Naive thymus-derived CD4-positive, alpha-beta T cell (primary cell): ENCODE data around the gene TMEM59. TPM values are rescaled to one million over a fixed set of nuclear protein-coding genes. Genes with fewer than 3 reads are reported as not detected.
"Not testable (repeated sequence)": the region's sequence is repeated elsewhere in the genome, so short reads cannot be mapped to it uniquely, and the experiment has no call there.

ENCODE experiments used
- ATAC-seq: fragments of 150-1000 bp; cut with Tn5 transposase; 2 replicates; pipeline ENCODE4 v1.10.0; 2021; ENCODE audit warnings: mild to moderate bottlenecking, moderate library complexity
- CTCF ChIA-PET: fragments of 350-600 bp; sonication (Branson Sonifier 250); formaldehyde crosslinking; loops from one replicate; lab custom pipeline; 2021; ENCODE audit warnings: antibody characterized with exemption; lab: Charles Lee
- POLR2A ChIA-PET: fragments of 350-600 bp; sonication (Branson Sonifier 250); formaldehyde crosslinking; loops from one replicate; lab custom pipeline; 2021; ENCODE audit warnings: antibody characterized with exemption, inconsistent platforms; lab: Charles Lee
- DNase-seq, 9 donors: peaks; one replicate each; pipeline versions ENCODE4 v3.0.0 to v3.0.0-alpha.2; 2020 to 2022; ENCODE audit warnings: mixed read lengths in 1 of 9
- H3K27ac ChIP-seq: one replicate; pipeline ENCODE4 v1.7.0; 2013; ENCODE audit warnings: mild to moderate bottlenecking, low read depth, low read length, moderate library complexity
- H3K27me3 ChIP-seq, 2 donors: one replicate each; pipeline ENCODE4 v1.7.0; 2013; ENCODE audit warnings: low read length in 2 of 2, mild to moderate bottlenecking in 2 of 2, moderate library complexity in 2 of 2; ENCODE audit not compliant: control insufficient read depth in 2 of 2, insufficient read depth in 2 of 2
- H3K36me3 ChIP-seq, 3 experiments: 1 replicate in 2 of 3; 2 replicates in 1 of 3; pipeline ENCODE4 v1.7.0; 2013; ENCODE audit warnings: low read length in 3 of 3, mild to moderate bottlenecking in 3 of 3, moderate library complexity in 1 of 3; ENCODE audit not compliant: insufficient read depth in 3 of 3, control insufficient read depth in 2 of 3
- H3K4me1 ChIP-seq, 2 donors: one replicate each; pipeline ENCODE4 v1.7.0; 2013; ENCODE audit warnings: low read length in 2 of 2, mild to moderate bottlenecking in 2 of 2, moderate library complexity in 1 of 2; ENCODE audit not compliant: control insufficient read depth in 2 of 2, insufficient read depth in 2 of 2
- H3K4me3 ChIP-seq: 2 replicates; pipeline ENCODE4 v1.7.0; 2013; ENCODE audit warnings: mild to moderate bottlenecking, low read length
- H3K9me3 ChIP-seq, 3 experiments: 1 replicate in 2 of 3; 2 replicates in 1 of 3; pipeline ENCODE4 v1.7.0; 2013; ENCODE audit warnings: low read length in 3 of 3; ENCODE audit not compliant: control insufficient read depth in 2 of 3
- H3K27ac Mint-ChIP-seq, 9 donors: one replicate each; pipeline ENCODE4 v1.8.0; 2020 to 2022; ENCODE audit warnings: mixed read lengths in 9 of 9, mild to moderate bottlenecking in 8 of 9, moderate library complexity in 5 of 9, inconsistent platforms in 2 of 9
- H3K27me3 Mint-ChIP-seq, 5 donors: one replicate each; pipeline ENCODE4 v1.8.0; 2021 to 2022; ENCODE audit warnings: mixed read lengths in 5 of 5, mild to moderate bottlenecking in 1 of 5
- H3K36me3 Mint-ChIP-seq, 5 donors: one replicate each; pipeline ENCODE4 v1.8.0; 2020 to 2022; ENCODE audit warnings: mixed read lengths in 5 of 5, mild to moderate bottlenecking in 3 of 5, inconsistent platforms in 1 of 5
- H3K4me1 Mint-ChIP-seq, 7 donors: one replicate each; pipeline ENCODE4 v1.8.0; 2020 to 2022; ENCODE audit warnings: mixed read lengths in 7 of 7, mild to moderate bottlenecking in 3 of 7, inconsistent platforms in 1 of 7
- H3K4me3 Mint-ChIP-seq, 10 donors: one replicate each; pipeline ENCODE4 v1.8.0; 2020 to 2022; ENCODE audit warnings: mild to moderate bottlenecking in 10 of 10, mixed read lengths in 10 of 10, moderate library complexity in 6 of 10, inconsistent platforms in 2 of 10
- H3K9me3 Mint-ChIP-seq, 11 donors: one replicate each; pipeline ENCODE4 v1.8.0; 2020 to 2022; ENCODE audit warnings: mixed read lengths in 11 of 11, mild to moderate bottlenecking in 4 of 11, inconsistent platforms in 1 of 11, moderate library complexity in 1 of 11
- intact Hi-C, 2 donors: fragments of 100-400 bp; cut with micrococcal nuclease; formaldehyde crosslinking; loops; one replicate each; pipeline ENCODE4 v1.15.1; 2023
- polyA plus RNA-seq, 2 donors: library from polyadenylated mRNA; unstranded; fragments of 300-500 nt; fragmentation: Illumina TruSeq; gene quantifications; one replicate each; pipeline ENCODE4 v1.2.3, GENCODE V29; 2021
- total RNA-seq, 6 experiments: library from RNA in 5 of 6; stranded (reverse) in 5 of 6; gene quantifications; 1 replicate in 5 of 6; 2 replicates in 1 of 6; pipeline ENCODE4 v1.2.3 and lab custom pipeline; 2021 to 2026

The TMEM59 gene
- total and polyA plus RNA-seq, 7 experiments from 2014 or later, result 127 to 545 (median 185) TPM

GRCh38 chr1:54019562-54020176 is 33.3 kb downstream of the TMEM59 start:
- DNase-seq, H3K36me3 Mint-ChIP-seq, H3K36me3 ChIP-seq, H3K27me3 ChIP-seq, ATAC-seq, H3K4me3 ChIP-seq, H3K27ac Mint-ChIP-seq, intact Hi-C loops, H3K27ac ChIP-seq, CTCF ChIA-PET, H3K27me3 Mint-ChIP-seq, H3K4me3 Mint-ChIP-seq, POLR2A ChIA-PET, H3K4me1 Mint-ChIP-seq, H3K9me3 Mint-ChIP-seq, H3K9me3 ChIP-seq, H3K4me1 ChIP-seq: not testable (repeated sequence)

- Mint-ChIP-seq H3K4me3 (no peak overlapping the region), H3K4me1 (no peaks in the 10 kb centered on the region), H3K27me3 (peaks cover 0 to under 1% (median 0%) of the 10 kb centered on the region in 5 donors), H3K36me3 (no peaks in the 10 kb centered on the region), H3K27ac (no peak overlapping the region), H3K9me3 (no peaks in the 10 kb centered on the region)
- no peaks in the 10 kb centered on the region for H3K36me3 ChIP-seq
- ATAC-seq (no peak), DNase-seq (no peak)
- CTCF ChIA-PET, result no interaction called here
- no peaks in the 10 kb centered on the region for H3K27me3 ChIP-seq
- no peaks in the 10 kb centered on the region for H3K4me1 ChIP-seq
- POLR2A ChIA-PET, result no interaction called here
- intact Hi-C loops, result no loop called here
- no peaks in the 10 kb centered on the region for H3K9me3 ChIP-seq
- H3K4me3 ChIP-seq, result no peak overlapping the region
- no peak overlapping the region for H3K27ac ChIP-seq
Observed at GRCh38 chr1:54018635-54019034, 34.4 kb downstream of the TMEM59 start.

- Histone ChIP-seq H3K9me3 (no peaks in the 10 kb centered on the region), H3K27ac (no peak within 1 kb of the TSS), H3K4me1 (no peaks in the 10 kb centered on the region), H3K27me3 (no peaks in the 10 kb centered on the region), H3K36me3 (no peaks in the 10 kb centered on the region), H3K4me3 (no peak within 1 kb of the TSS)
- Mint-ChIP-seq H3K27me3 (peaks cover 0 to 4% (median 0%) of the 10 kb centered on the region in 5 donors), H3K36me3 (no peaks in the 10 kb centered on the region), H3K4me1 (no peaks in the 10 kb centered on the region), H3K27ac (no peak within 1 kb of the TSS), H3K4me3 (no peak within 1 kb of the TSS), H3K9me3 (no peaks in the 10 kb centered on the region)
- ChIA-PET POLR2A (no interaction called here), CTCF (no interaction called here)
- DNase-seq (no peak), ATAC-seq (no peak)
- intact Hi-C loops, result no loop called here
Observed at GRCh38 chr1:54017979-54018378, 35.0 kb downstream of the TMEM59 start, which contains the start of gene LDLRAD1. LDLRAD1 (minus strand) TSS chr1:54018186; CDS start chr1:54018112, 74 bp downstream.

GRCh38 chr1:54016343-54017282 is 36.4 kb downstream of the TMEM59 start:
- Mint-ChIP-seq H3K4me3 (no peak overlapping the region), H3K36me3 (no peaks in the 10 kb centered on the region), H3K9me3 (no peaks in the 10 kb centered on the region), H3K27ac (no peak overlapping the region), H3K27me3 (peaks cover 0 to 4% (median 0%) of the 10 kb centered on the region in 5 donors), H3K4me1 (peaks cover 0 to 1% (median 0%) of the 10 kb centered on the region in 7 donors)
- DNase-seq (no peak), ATAC-seq (no peak)
- Histone ChIP-seq H3K9me3 (no peaks in the 10 kb centered on the region), H3K4me1 (no peaks in the 10 kb centered on the region), H3K27ac (no peak overlapping the region), H3K27me3 (no peaks in the 10 kb centered on the region), H3K4me3 (no peak overlapping the region), H3K36me3 (no peaks in the 10 kb centered on the region)
- POLR2A ChIA-PET, result no interaction called here
- CTCF ChIA-PET, result no interaction called here
- intact Hi-C loops, result no loop called here

- no peaks in the 10 kb centered on the region for H3K36me3 Mint-ChIP-seq
- POLR2A ChIA-PET, result no interaction called here
- CTCF ChIA-PET, result no interaction called here
- peaks cover 0 to 2% (median 0%) of the 10 kb centered on the region in 7 donors for H3K4me1 Mint-ChIP-seq
- H3K27me3 Mint-ChIP-seq, result peaks cover 0 to 5% (median 0%) of the 10 kb centered on the region in 5 donors
- Histone ChIP-seq H3K36me3 (no peaks in the 10 kb centered on the region), H3K27ac (no peak overlapping the region), H3K9me3 (no peaks in the 10 kb centered on the region), H3K27me3 (no peaks in the 10 kb centered on the region), H3K4me3 (no peak overlapping the region), H3K4me1 (no peaks in the 10 kb centered on the region)
- no peaks in the 10 kb centered on the region for H3K9me3 Mint-ChIP-seq
- no peak for DNase-seq
- intact Hi-C loops, result no loop called here
- H3K4me3 Mint-ChIP-seq, result no peak overlapping the region
- H3K27ac Mint-ChIP-seq, result no peak overlapping the region
- no peak for ATAC-seq
Observed at GRCh38 chr1:54014009-54014629, 38.9 kb downstream of the TMEM59 start.

- ChIA-PET POLR2A (no interaction called here), CTCF (no interaction called here)
- Mint-ChIP-seq H3K27ac (no peak overlapping the region), H3K9me3 (no peaks in the 10 kb centered on the region), H3K36me3 (no peaks in the 10 kb centered on the region), H3K27me3 (peaks cover 0 to 5% (median 0%) of the 10 kb centered on the region in 5 donors), H3K4me1 (peaks cover 0 to 2% (median 0%) of the 10 kb centered on the region in 7 donors), H3K4me3 (no peak overlapping the region)
- no peaks in the 10 kb centered on the region for H3K4me1 ChIP-seq
- H3K36me3 ChIP-seq, result no peaks in the 10 kb centered on the region
- no peak overlapping the region for H3K4me3 ChIP-seq
- H3K9me3 ChIP-seq, result no peaks in the 10 kb centered on the region
- intact Hi-C loops, result no loop called here
- H3K27me3 ChIP-seq, result no peaks in the 10 kb centered on the region
- no peak overlapping the region for H3K27ac ChIP-seq
- no peak for ATAC-seq
- DNase-seq, result no peak
Observed at GRCh38 chr1:54013393-54014008, 39.5 kb downstream of the TMEM59 start.
